H9 (cell line): ENCODE data around the gene LRTM2. TPM values are rescaled to one million over a fixed set of nuclear protein-coding genes. Genes with fewer than 3 reads are reported as not detected.

ENCODE experiments used
- DNase-seq: peaks from one replicate; pipeline ENCODE4 v3.0.0-alpha.2; 2017
- H2AFZ ChIP-seq: one replicate; pipeline ENCODE4 v1.6.1; 2013; ENCODE audit warnings: mild to moderate bottlenecking, low read length, control low read depth, moderate library complexity
- H2AK5ac ChIP-seq: 2 replicates; pipeline ENCODE4 v1.6.1; 2013; ENCODE audit warnings: low read length, control low read depth, mixed read lengths; ENCODE audit not compliant: insufficient read length
- H2BK120ac ChIP-seq: one replicate; pipeline ENCODE4 v1.6.1; 2013; ENCODE audit warnings: low read depth, mild to moderate bottlenecking, low read length, control low read depth, inconsistent platforms; ENCODE audit not compliant: poor library complexity, severe bottlenecking
- H2BK12ac ChIP-seq: 2 replicates; pipeline ENCODE4 v1.6.1; 2013; ENCODE audit warnings: low read length, control low read depth, mixed read lengths, low read depth; ENCODE audit not compliant: insufficient read length
- H2BK15ac ChIP-seq: 2 replicates; pipeline ENCODE4 v1.6.1; 2013; ENCODE audit warnings: low read depth, low read length, control low read depth
- H2BK20ac ChIP-seq: one replicate; pipeline ENCODE4 v1.6.1; 2013; ENCODE audit warnings: low read depth, mild to moderate bottlenecking, low read length, control low read depth, inconsistent platforms; ENCODE audit not compliant: poor library complexity, severe bottlenecking
- H2BK5ac ChIP-seq: 2 replicates; pipeline ENCODE4 v1.6.1; 2013; ENCODE audit warnings: low read length, control low read depth, mixed read lengths; ENCODE audit not compliant: insufficient read length
- H3K14ac ChIP-seq: 2 replicates; pipeline ENCODE4 v1.6.1; 2013; ENCODE audit warnings: low read length, control low read depth; ENCODE audit not compliant: insufficient read depth
- H3K18ac ChIP-seq: 2 replicates; pipeline ENCODE4 v1.6.1; 2013; ENCODE audit warnings: low read depth, mild to moderate bottlenecking, mixed read lengths, low read length, control low read depth; ENCODE audit not compliant: insufficient read length
- H3K23ac ChIP-seq: 2 replicates; pipeline ENCODE4 v1.6.1; 2013; ENCODE audit warnings: low read length, control low read depth, mixed read lengths, low read depth; ENCODE audit not compliant: insufficient read length
- H3K23me2 ChIP-seq: 2 replicates; pipeline ENCODE4 v1.6.1; 2013; ENCODE audit warnings: low read depth, mild to moderate bottlenecking, mixed read lengths, low read length, control low read depth; ENCODE audit not compliant: insufficient read length, poor library complexity, severe bottlenecking
- H3K27ac ChIP-seq: 2 replicates; pipeline ENCODE4 v1.5.1; 2013; ENCODE audit warnings: low read length, control low read depth, mixed read lengths, low read depth; ENCODE audit not compliant: insufficient read length
- H3K27me3 ChIP-seq: 2 replicates; pipeline ENCODE4 v1.6.1; 2013; ENCODE audit warnings: low read length, control low read depth, inconsistent platforms; ENCODE audit not compliant: insufficient read depth
- H3K4ac ChIP-seq: 2 replicates; pipeline ENCODE4 v1.6.1; 2013; ENCODE audit warnings: low read depth, mild to moderate bottlenecking, control low read depth, inconsistent platforms, low read length, moderate library complexity
- H3K4me1 ChIP-seq: 2 replicates; pipeline ENCODE4 v1.6.1; 2013; ENCODE audit warnings: low read length, control low read depth, inconsistent platforms; ENCODE audit not compliant: insufficient read depth
- H3K4me2 ChIP-seq: 2 replicates; pipeline ENCODE4 v1.6.1; 2013; ENCODE audit warnings: low read length, control low read depth, mixed read lengths; ENCODE audit not compliant: insufficient read length, insufficient read depth
- H3K56ac ChIP-seq: 2 replicates; pipeline ENCODE4 v1.6.1; 2013; ENCODE audit warnings: low read depth, mild to moderate bottlenecking, mixed read lengths, low read length, control low read depth; ENCODE audit not compliant: insufficient read length
- H3K79me1 ChIP-seq: 2 replicates; pipeline ENCODE4 v1.6.1; 2013; ENCODE audit warnings: low read depth, mild to moderate bottlenecking, moderate library complexity, low read length, control low read depth, inconsistent platforms; ENCODE audit not compliant: insufficient read depth, poor library complexity, severe bottlenecking
- H3K79me2 ChIP-seq: 2 replicates; pipeline ENCODE4 v1.6.1; 2013; ENCODE audit warnings: low read length, control low read depth, inconsistent platforms; ENCODE audit not compliant: insufficient read depth
- H3K9ac ChIP-seq: 2 replicates; pipeline ENCODE4 v1.6.1; 2013; ENCODE audit warnings: low read length, control low read depth, mixed read lengths; ENCODE audit not compliant: insufficient read length; ENCODE audit errors: extremely low read depth
- H3K9me3 ChIP-seq: one replicate; pipeline ENCODE4 v1.6.1; 2013; ENCODE audit warnings: low read depth, low read length, inconsistent platforms; ENCODE audit not compliant: control insufficient read depth
- H3T11ph ChIP-seq: one replicate; pipeline ENCODE4 v1.6.1; 2013; ENCODE audit warnings: mild to moderate bottlenecking, low read length, control low read depth, inconsistent platforms
- H4K20me1 ChIP-seq: one replicate; pipeline ENCODE4 v1.6.1; 2013; ENCODE audit not compliant: control insufficient read depth, insufficient read length, insufficient read depth
- H4K5ac ChIP-seq: 2 replicates; pipeline ENCODE4 v1.6.1; 2013; ENCODE audit warnings: low read depth, mild to moderate bottlenecking, mixed read lengths, low read length, control low read depth; ENCODE audit not compliant: insufficient read length
- H4K8ac ChIP-seq: replicated peaks from 2 replicates; pipeline ENCODE4 v1.6.1; 2013; ENCODE audit warnings: low read length, control low read depth, mixed read lengths, low read depth; ENCODE audit not compliant: insufficient read length
- H4K91ac ChIP-seq: 2 replicates; pipeline ENCODE4 v1.6.1; 2013; ENCODE audit warnings: low read depth, mild to moderate bottlenecking, moderate library complexity, mixed read lengths, low read length, control low read depth; ENCODE audit not compliant: insufficient read length
- H3K27ac Mint-ChIP-seq, 3 experiments: 2 replicates in 2 of 3; 3 replicates in 1 of 3; pipeline ENCODE4 v1.8.0; 2020 to 2021; ENCODE audit warnings: mixed read lengths in 3 of 3, mild to moderate bottlenecking in 1 of 3, moderate library complexity in 1 of 3
- H3K27me3 Mint-ChIP-seq: 2 replicates; pipeline ENCODE4 v1.8.0; 2021; ENCODE audit warnings: low read depth, mild to moderate bottlenecking, moderate library complexity, mixed read lengths
- H3K36me3 Mint-ChIP-seq, 3 experiments: 2 replicates in 2 of 3; 3 replicates in 1 of 3; pipeline ENCODE4 v1.8.0; 2020 to 2021; ENCODE audit warnings: low read depth in 3 of 3, mixed read lengths in 3 of 3; ENCODE audit not compliant: insufficient read depth in 1 of 3
- H3K4me1 Mint-ChIP-seq, 2 experiments: 2 replicates each; pipeline ENCODE4 v1.8.0; 2020; ENCODE audit warnings: mixed read lengths in 2 of 2
- H3K4me3 Mint-ChIP-seq, 2 experiments: 2 replicates in 1 of 2; 3 replicates in 1 of 2; pipeline ENCODE4 v1.8.0; 2020 to 2021; ENCODE audit warnings: mild to moderate bottlenecking in 2 of 2, mixed read lengths in 2 of 2, moderate library complexity in 1 of 2
- H3K9me3 Mint-ChIP-seq, 2 experiments: 2 replicates in 1 of 2; 3 replicates in 1 of 2; pipeline ENCODE4 v1.8.0; 2020; ENCODE audit warnings: mild to moderate bottlenecking in 2 of 2, mixed read lengths in 2 of 2, moderate library complexity in 1 of 2
- WGBS: extraction: QIAGEN DNeasy Blood & Tissue Kit; methylation state at CpG from one replicate; pipeline ENCODE4 v1.1.7; 2013; ENCODE audit warnings: missing lambda C conversion rate, low lambda C conversion rate, mixed read lengths; ENCODE audit not compliant: insufficient read length; ENCODE audit errors: extremely low coverage; 5-methylcytosine and 5-hydroxymethylcytosine counted together
- total RNA-seq: library from RNA; stranded (reverse); gene quantifications from 2 replicates; pipeline ENCODE4 v1.2.1, GENCODE V29; 2021
- TF ChIP-seq, protein P1 (sequence below): fragments of 200-600 bp; sonication (generic); conservative IDR thresholded peaks from 3 replicates; pipeline ENCODE4 v1.8.0; 2021; ENCODE audit warnings: antibody characterized with exemption, mild to moderate bottlenecking

LRTM2 gene
- total RNA-seq, 1 experiment from 2014 or later, result not detected

DNA sequence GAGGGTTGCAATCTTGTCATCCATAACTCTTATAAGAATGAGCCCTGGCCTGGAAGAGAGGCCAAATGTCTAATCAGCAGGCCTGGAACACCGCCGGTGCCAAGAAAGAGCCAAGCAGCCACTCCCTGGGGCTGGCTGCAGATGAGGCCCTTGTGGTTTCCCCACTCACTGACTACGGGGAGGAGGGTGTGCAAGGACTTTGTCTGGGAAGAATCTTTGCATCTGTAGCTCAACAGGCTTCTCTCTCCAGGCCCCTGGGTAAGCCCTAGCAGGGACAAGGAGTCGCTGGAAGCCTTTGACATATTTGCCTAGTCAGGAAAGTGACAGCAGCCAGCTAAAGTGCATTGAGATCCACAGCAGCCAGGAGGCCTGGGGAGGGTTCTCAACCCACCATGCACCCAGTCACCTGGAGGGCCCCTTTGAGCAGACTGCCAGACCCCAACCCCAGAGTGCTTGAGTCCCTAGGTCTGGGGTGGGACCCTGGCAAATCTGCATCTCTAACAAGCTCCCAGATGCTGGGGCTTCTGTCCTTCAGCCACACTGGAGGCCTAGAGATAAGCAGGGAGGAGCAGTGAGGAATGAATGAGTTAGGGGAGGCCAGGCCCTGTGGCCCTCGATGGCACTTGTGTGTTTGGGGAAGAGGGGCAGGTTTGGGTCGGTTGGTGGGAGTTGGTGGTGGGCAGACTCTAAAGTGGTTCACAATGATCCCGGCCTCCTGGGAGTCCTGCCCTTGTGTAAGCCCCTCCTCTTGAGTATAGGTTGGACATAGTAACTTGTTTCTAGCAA, 13.9 kb upstream of the LRTM2 start:
- H3K9ac ChIP-seq, result no peak overlapping the region
- no CpG with 5 or more reads among the region's 7 CpGs for WGBS
- H3T11ph ChIP-seq, result no peak overlapping the region
- H2BK120ac ChIP-seq, result no peak overlapping the region
- H4K5ac ChIP-seq, result no peak overlapping the region
- H3K23ac ChIP-seq, result no peak overlapping the region
- no peaks in the 10 kb centered on the region for H3K9me3 ChIP-seq
- no peaks in the 10 kb centered on the region for H3K4me1 ChIP-seq
- H3K4ac ChIP-seq, result no peak overlapping the region
- no peaks in the 10 kb centered on the region for H3K36me3 Mint-ChIP-seq
- H3K56ac ChIP-seq, result no peak overlapping the region
- H3K27ac Mint-ChIP-seq, result no peak overlapping the region
- TF ChIP-seq, protein P1, sequence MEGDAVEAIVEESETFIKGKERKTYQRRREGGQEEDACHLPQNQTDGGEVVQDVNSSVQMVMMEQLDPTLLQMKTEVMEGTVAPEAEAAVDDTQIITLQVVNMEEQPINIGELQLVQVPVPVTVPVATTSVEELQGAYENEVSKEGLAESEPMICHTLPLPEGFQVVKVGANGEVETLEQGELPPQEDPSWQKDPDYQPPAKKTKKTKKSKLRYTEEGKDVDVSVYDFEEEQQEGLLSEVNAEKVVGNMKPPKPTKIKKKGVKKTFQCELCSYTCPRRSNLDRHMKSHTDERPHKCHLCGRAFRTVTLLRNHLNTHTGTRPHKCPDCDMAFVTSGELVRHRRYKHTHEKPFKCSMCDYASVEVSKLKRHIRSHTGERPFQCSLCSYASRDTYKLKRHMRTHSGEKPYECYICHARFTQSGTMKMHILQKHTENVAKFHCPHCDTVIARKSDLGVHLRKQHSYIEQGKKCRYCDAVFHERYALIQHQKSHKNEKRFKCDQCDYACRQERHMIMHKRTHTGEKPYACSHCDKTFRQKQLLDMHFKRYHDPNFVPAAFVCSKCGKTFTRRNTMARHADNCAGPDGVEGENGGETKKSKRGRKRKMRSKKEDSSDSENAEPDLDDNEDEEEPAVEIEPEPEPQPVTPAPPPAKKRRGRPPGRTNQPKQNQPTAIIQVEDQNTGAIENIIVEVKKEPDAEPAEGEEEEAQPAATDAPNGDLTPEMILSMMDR, result no peak
- H4K91ac ChIP-seq, result no peak overlapping the region
- no peak overlapping the region for H2AK5ac ChIP-seq
- H3K14ac ChIP-seq, result no peak overlapping the region; the same call in 1 of the 2 replicates
- H3K27me3 Mint-ChIP-seq, result no peaks in the 10 kb centered on the region; the same call in 1 of the 2 replicates
- no peaks in the 10 kb centered on the region for H4K20me1 ChIP-seq
- H2BK12ac ChIP-seq, result no peak overlapping the region
- 0 out of 2 replicates have a peak, but pooled peaks cover 2% of the 10 kb centered on the region for H3K27me3 ChIP-seq
- H2BK20ac ChIP-seq, result no peak overlapping the region
- no peak overlapping the region for H4K8ac ChIP-seq
- peaks cover 0 to 6% of the 10 kb centered on the region in 2 experiments; a peak in 2 of 4 replicates for H3K4me1 Mint-ChIP-seq
- H3K23me2 ChIP-seq, result no peaks in the 10 kb centered on the region
- no peak overlapping the region for H3K18ac ChIP-seq
- H3K4me3 Mint-ChIP-seq, result no peak overlapping the region
- H2BK5ac ChIP-seq, result no peak overlapping the region
- no peak overlapping the region for H2BK15ac ChIP-seq
- no peaks in the 10 kb centered on the region for H3K79me2 ChIP-seq
- no peak overlapping the region for H3K27ac ChIP-seq
- no peak for DNase-seq
- H3K9me3 Mint-ChIP-seq, result no peaks in the 10 kb centered on the region; a peak in 1 of 5 replicates
- no peaks in the 10 kb centered on the region for H3K79me1 ChIP-seq
- no peak overlapping the region for H2AFZ ChIP-seq
- no peak overlapping the region for H3K4me2 ChIP-seq
